Muscle of leg (tissue), 16 donors: ENCODE data around the gene TLK2. TPM values are rescaled to one million over a fixed set of nuclear protein-coding genes. Genes with fewer than 3 reads are reported as not detected.
"Not testable (repeated sequence)": the region's sequence is repeated elsewhere in the genome, so short reads cannot be mapped to it uniquely, and the experiment has no call there.

Source experiments
- DNase-seq: peaks from one replicate; pipeline ENCODE4 v3.0.0; 2013
- H3K27ac ChIP-seq: one replicate; pipeline ENCODE4 v1.5.1; 2013; ENCODE audit warnings: mild to moderate bottlenecking, low read length, control low read depth
- H3K27me3 ChIP-seq: one replicate; pipeline ENCODE4 v1.6.1; 2013; ENCODE audit warnings: low read length; ENCODE audit not compliant: control insufficient read depth, insufficient read depth
- H3K36me3 ChIP-seq: one replicate; pipeline ENCODE4 v1.6.1; 2013; ENCODE audit warnings: low read length; ENCODE audit not compliant: control insufficient read depth, insufficient read depth
- H3K4me1 ChIP-seq: one replicate; pipeline ENCODE4 v1.6.1; 2013; ENCODE audit warnings: low read length; ENCODE audit not compliant: control insufficient read depth, insufficient read depth
- H3K4me3 ChIP-seq: one replicate; pipeline ENCODE4 v1.5.1; 2013; ENCODE audit warnings: low read length, control low read depth
- H3K9me3 ChIP-seq: replicated peaks from 2 replicates; pipeline ENCODE4 v1.6.1; 2013; ENCODE audit warnings: low read depth, low read length; ENCODE audit not compliant: control insufficient read depth
- WGBS: methylation state at CpG from one replicate; pipeline ENCODE4 v1.1.5; 2013; ENCODE audit warnings: missing lambda C conversion rate; ENCODE audit not compliant: insufficient coverage; 5-methylcytosine and 5-hydroxymethylcytosine counted together
- long read RNA-seq, 11 donors: transcript quantifications; one replicate each; lab custom pipeline, GENCODE V29; 2026
- polyA plus RNA-seq, 8 donors: library from polyadenylated mRNA; unstranded; fragments of 120-200 nt; gene quantifications; one replicate each; pipeline versions ENCODE4 v1.2.1 to v1.2.3, GENCODE V29; 2013; ENCODE audit warnings: inconsistent platforms in 1 of 8, low replicate concordance in 1 of 8; ENCODE audit not compliant: insufficient read length in 8 of 8, insufficient read depth in 1 of 8
- total RNA-seq: library from RNA; stranded (reverse); fragments of 120-200 nt; gene quantifications from one replicate; pipeline ENCODE4 v1.2.4, GENCODE V29; 2013

The TLK2 gene
- 43.8 TPM for total RNA-seq
- 10 to 100 TPM; 36.8 to 51.8 (median 43.3) TPM for polyA plus RNA-seq
- long read RNA-seq, donor 1, transcript TLK2-208 (1 exons, 3,536 nt) = major isoform, 6 of 6 reads
- long read RNA-seq, donor 1, partial matches to known transcripts = 0 of 6 reads
- long read RNA-seq, donor 1, other reads (novel, unspliced or antisense) = 0 of 6 reads
- long read RNA-seq, donor 2, partial matches to known transcripts = 0 of 1 reads
- long read RNA-seq, donor 2, other reads (novel, unspliced or antisense) = 0 of 1 reads
- long read RNA-seq, donor 3, transcript TLK2-208 (1 exons, 3,536 nt) = major isoform, 11 of 12 reads
- long read RNA-seq, donor 3, partial matches to known transcripts = 0 of 12 reads
- long read RNA-seq, donor 3, other reads (novel, unspliced or antisense) = 0 of 12 reads
- long read RNA-seq, donor 4, partial matches to known transcripts = 0 of 4 reads
- long read RNA-seq, donor 4, other reads (novel, unspliced or antisense) = 0 of 4 reads
- long read RNA-seq, donor 5, transcript TLK2-208 (1 exons, 3,536 nt) = major isoform, 16 of 36 reads
- long read RNA-seq, donor 5, partial matches to known transcripts = 18 of 36 reads
- long read RNA-seq, donor 5, other reads (novel, unspliced or antisense) = 0 of 36 reads
- long read RNA-seq, donor 6, transcript TLK2-208 (1 exons, 3,536 nt) = major isoform, 14 of 16 reads
- long read RNA-seq, donor 6, partial matches to known transcripts = 0 of 16 reads
- long read RNA-seq, donor 6, other reads (novel, unspliced or antisense) = 0 of 16 reads
- long read RNA-seq, donor 7, transcript TLK2-208 (1 exons, 3,536 nt) = major isoform, 11 of 16 reads
- long read RNA-seq, donor 7, partial matches to known transcripts = 0 of 16 reads
- long read RNA-seq, donor 7, other reads (novel, unspliced or antisense) = 0 of 16 reads
- long read RNA-seq, donor 8, transcript TLK2-208 (1 exons, 3,536 nt) = major isoform, 5 of 5 reads
- long read RNA-seq, donor 8, partial matches to known transcripts = 0 of 5 reads
- long read RNA-seq, donor 8, other reads (novel, unspliced or antisense) = 0 of 5 reads
- long read RNA-seq, donor 9, transcript TLK2-208 (1 exons, 3,536 nt) = major isoform, 18 of 19 reads
- long read RNA-seq, donor 9, partial matches to known transcripts = 0 of 19 reads
- long read RNA-seq, donor 9, other reads (novel, unspliced or antisense) = 0 of 19 reads
- long read RNA-seq, donor 10, transcript TLK2-208 (1 exons, 3,536 nt) = major isoform, 10 of 12 reads
- long read RNA-seq, donor 10, partial matches to known transcripts = 0 of 12 reads
- long read RNA-seq, donor 10, other reads (novel, unspliced or antisense) = 0 of 12 reads
- long read RNA-seq, donor 11, transcript TLK2-208 (1 exons, 3,536 nt) = major isoform, 7 of 8 reads
- long read RNA-seq, donor 11, partial matches to known transcripts = 0 of 8 reads
- long read RNA-seq, donor 11, other reads (novel, unspliced or antisense) = 0 of 8 reads

DNA sequence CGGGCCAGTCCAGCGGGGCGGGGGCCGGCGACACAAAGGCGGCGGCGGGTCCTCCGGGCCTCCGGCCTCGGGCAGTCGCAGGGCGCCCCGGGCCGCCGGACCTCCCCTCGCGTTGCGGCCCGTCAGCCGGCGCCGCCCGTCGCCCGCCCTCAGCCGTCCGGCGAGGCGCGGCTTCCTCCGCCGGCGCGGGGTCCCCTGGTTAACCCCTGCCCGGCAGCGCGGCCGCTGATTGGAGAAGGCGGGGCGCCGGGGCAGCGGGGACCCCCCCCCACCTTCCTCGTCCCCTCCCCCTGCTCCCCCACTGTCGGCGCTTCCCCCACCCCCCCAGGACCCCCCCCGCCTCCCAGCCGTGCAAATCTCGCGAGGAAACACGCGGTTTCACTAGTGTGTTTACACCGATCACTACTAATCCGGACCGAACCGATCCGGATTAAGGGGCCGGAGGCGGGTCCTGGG is at the start of gene TLK2:
Gene TLK2, plus strand, starts transcription at position 402 of the 456 bp plus-strand sequence. CDS start 2,301 bp downstream, outside the sequence.
- H3K36me3 ChIP-seq = peaks cover 4% of the 10 kb centered on the region
- no peaks in the 10 kb centered on the region for H3K27me3 ChIP-seq
- no peaks in the 10 kb centered on the region for H3K9me3 ChIP-seq
- peaks cover 4% of the 10 kb centered on the region for H3K4me1 ChIP-seq
- DNase-seq = peak; percentile 94
- WGBS = under 1% methylated on average over 34 of the region's 59 CpGs
- H3K27ac ChIP-seq = peak within 1 kb of the TSS; percentile 77
- peak within 1 kb of the TSS; percentile 48 for H3K4me3 ChIP-seq

GRCh38 chr17:62435251-62435650 is 43.4 kb upstream of the TLK2 start:
- H3K36me3 ChIP-seq, H3K4me3 ChIP-seq, H3K9me3 ChIP-seq, H3K27ac ChIP-seq, H3K27me3 ChIP-seq, DNase-seq, H3K4me1 ChIP-seq: not testable (repeated sequence)
- WGBS = no CpG with 5 or more reads among the region's 4 CpGs

DNA sequence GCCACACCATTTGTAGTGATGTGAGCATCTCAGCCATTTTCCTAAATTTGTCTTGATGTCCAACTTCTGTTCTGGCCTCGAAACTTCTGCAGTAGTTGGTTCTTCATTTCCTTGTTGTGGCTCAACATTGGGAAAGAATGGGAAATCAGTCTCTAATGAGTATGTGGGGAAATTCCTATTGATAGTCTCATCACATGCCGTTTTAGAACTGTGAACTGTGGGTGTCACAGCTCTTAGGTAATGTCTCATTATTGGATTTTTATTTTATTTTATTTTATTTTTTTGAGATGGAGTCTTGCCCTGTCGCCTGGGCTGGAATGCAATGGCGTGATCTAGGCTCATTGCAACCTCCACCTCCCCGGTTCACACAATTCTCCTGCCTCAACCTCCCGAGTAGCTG is 37.4 kb upstream of the TLK2 start:
- not testable (repeated sequence) for H3K4me1 ChIP-seq, DNase-seq, H3K9me3 ChIP-seq, H3K4me3 ChIP-seq, H3K27me3 ChIP-seq, H3K27ac ChIP-seq
- WGBS = 100% methylated on average over 2 of the region's 6 CpGs
- peaks cover 30% of the 10 kb centered on the region for H3K36me3 ChIP-seq

GRCh38 chr17:62444063-62444462 is 34.6 kb upstream of the TLK2 start:
- 100% methylated on average over 1 of the region's 4 CpGs for WGBS
- no peak for DNase-seq
- H3K36me3 ChIP-seq = peaks cover 47% of the 10 kb centered on the region
- no peaks in the 10 kb centered on the region for H3K4me1 ChIP-seq
- no peaks in the 10 kb centered on the region for H3K27me3 ChIP-seq
- H3K27ac ChIP-seq = no peak overlapping the region
- no peak overlapping the region for H3K4me3 ChIP-seq
- no peaks in the 10 kb centered on the region for H3K9me3 ChIP-seq

DNA sequence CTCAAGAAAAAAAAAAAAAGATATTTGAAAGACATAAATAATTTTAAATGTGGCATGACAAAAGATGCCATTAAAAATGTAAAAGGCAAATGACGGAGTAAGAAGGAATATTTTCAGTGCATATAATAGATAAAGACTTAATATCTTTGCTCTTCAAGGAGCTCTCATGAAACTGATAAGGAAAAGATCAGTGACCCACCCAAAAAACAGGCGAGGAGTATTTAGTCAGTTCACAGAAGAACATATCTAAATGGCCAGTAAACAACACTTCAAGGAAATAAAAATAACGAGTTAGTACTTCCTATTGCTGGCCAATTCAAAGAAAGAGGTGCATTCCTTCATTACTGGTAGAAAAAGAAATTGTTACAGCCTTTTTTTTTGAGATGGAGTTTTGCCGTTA is 32.8 kb upstream of the TLK2 start:
- peaks cover 50% of the 10 kb centered on the region for H3K36me3 ChIP-seq
- DNase-seq, H3K4me1 ChIP-seq, H3K27ac ChIP-seq, H3K27me3 ChIP-seq, H3K4me3 ChIP-seq, H3K9me3 ChIP-seq: not testable (repeated sequence)
- WGBS = 91% methylated on average over 1 of the region's 4 CpGs

DNA sequence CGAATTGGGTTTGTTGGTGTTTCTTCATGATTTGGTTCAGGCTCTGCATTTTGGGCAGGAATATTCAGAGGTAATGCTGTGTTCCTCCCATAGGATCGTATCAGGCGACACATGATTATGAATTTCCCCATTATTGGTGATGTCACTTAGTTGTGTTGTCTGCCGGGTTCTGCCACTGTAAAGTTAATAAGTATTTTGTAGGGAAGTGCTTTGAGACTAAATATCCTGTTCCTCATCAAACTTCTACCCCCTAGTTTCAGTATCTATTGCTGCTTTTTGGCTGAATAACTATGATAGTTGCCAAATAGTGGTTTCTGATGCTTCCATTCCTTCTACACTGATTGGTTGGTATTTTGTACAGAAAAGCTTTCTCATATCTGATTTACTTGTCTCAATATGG is 26.4 kb upstream of the TLK2 start:
- not testable (repeated sequence) for H3K4me1 ChIP-seq, DNase-seq, H3K27me3 ChIP-seq, H3K27ac ChIP-seq, H3K4me3 ChIP-seq, H3K9me3 ChIP-seq
- no CpG with 5 or more reads among the region's 4 CpGs for WGBS
- peaks cover 12% of the 10 kb centered on the region for H3K36me3 ChIP-seq

DNA sequence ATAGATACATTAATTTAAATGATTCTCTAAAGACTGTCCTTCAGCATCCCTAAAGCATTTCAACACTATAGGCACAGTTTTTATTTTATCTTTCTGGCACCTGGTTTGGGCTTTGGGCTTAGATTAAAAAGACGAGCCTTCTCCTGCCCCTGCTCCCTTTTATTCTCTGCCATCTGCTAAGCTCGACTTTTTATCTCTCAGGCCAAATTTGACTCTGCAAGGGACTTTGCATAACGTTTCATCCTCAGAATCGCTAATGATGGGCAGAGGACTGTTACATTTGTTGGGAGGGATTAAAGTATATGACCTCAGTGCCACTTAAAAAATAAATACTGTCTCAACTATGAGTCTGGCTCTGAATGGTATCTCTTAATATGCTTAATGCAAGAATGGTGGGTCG is 25.6 kb upstream of the TLK2 start:
- WGBS = no CpG with 5 or more reads among the region's 5 CpGs
- not testable (repeated sequence) for H3K27me3 ChIP-seq, H3K36me3 ChIP-seq

GRCh38 chr17:62453656-62454055 is 25.0 kb upstream of the TLK2 start:
- 90% methylated on average over 4 of the region's 4 CpGs for WGBS
- not testable (repeated sequence) for DNase-seq, H3K36me3 ChIP-seq, H3K9me3 ChIP-seq, H3K4me3 ChIP-seq, H3K27ac ChIP-seq, H3K27me3 ChIP-seq, H3K4me1 ChIP-seq

More for the DNA sequence above, 25.6 kb upstream of the TLK2 start:
- not testable (repeated sequence) for H3K4me3 ChIP-seq, DNase-seq, H3K9me3 ChIP-seq, H3K4me1 ChIP-seq, H3K27ac ChIP-seq

GRCh38 chr17:62454111-62454510 is 24.5 kb upstream of the TLK2 start:
- H3K27ac ChIP-seq, H3K27me3 ChIP-seq, H3K4me1 ChIP-seq, H3K9me3 ChIP-seq, DNase-seq, H3K36me3 ChIP-seq, H3K4me3 ChIP-seq: not testable (repeated sequence)
- no CpG with 5 or more reads among the region's 3 CpGs for WGBS
